GM12891 (cell line): Measurements from ENCODE around the gene SP100.
A peak's percentile ranks its signal among the peaks of the same experiment; 100 is the strongest.

Experiments
- POLR2A ChIP-seq: IDR thresholded peaks from 2 replicates; pipeline ENCODE4 v1.6.1; 2011; ENCODE audit warnings: low read depth, low read length, control low read depth
- POLR2AphosphoS5 ChIP-seq: IDR thresholded peaks from 2 replicates; pipeline ENCODE4 v1.6.1; 2011; ENCODE audit warnings: low read depth, low read length, control low read depth
- SPI1 ChIP-seq: IDR thresholded peaks from 2 replicates; pipeline ENCODE4 v1.6.1; 2011; ENCODE audit warnings: low read depth, low read length, control low read depth

DNA sequence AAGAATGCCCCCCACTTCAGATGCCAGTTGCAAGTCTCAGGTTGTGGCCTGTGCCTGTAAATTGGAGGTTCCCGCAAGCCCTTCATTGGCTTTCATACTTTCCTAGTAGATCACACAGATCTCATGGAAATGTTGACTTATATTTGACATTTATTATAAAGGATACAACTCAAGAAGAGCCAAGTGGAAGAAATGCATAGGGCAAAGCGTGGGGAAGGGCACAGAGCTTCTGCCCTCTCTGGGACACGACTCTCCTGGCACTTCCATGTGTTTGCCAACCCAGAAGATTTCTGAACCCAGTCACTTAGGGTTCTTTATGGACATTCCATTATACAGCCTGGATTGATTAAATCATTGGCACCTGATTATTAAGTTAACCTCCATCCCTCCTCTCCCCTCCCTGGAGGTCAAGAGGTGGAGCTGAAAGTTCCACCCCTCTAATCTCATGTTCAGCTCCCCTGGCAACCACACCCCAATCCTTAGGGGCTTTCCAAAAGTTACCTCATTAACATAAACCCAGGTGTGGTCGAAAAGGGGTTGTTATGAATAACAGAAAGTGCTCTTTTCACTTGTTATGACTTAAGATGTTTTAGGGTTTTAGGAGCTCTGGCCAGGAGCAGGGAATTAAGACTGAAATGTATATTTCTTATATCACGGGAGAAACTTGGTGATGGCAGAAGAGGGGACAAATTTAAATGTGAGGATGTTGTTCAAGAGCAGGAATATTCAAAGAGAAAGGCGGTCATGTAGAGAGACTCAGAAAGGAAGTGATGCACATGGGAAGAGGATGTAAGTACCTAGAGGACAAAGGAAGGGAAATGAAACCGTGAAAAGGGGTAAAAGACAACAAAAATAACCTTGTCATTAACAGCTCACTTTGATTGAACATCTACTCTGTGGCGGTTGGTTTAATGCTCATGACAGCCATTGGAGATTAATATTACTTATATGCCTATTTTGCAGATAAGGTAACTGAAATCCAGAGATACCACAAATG is 31.8 kb downstream of the SP100 start:
- TF ChIP-seq SPI1 (peak; percentile 97), POLR2AphosphoS5 (no peak), POLR2A (no peak)
